Ishikawa (cell line): Measurements from ENCODE around the gene PHF13.

Experiments
- CEBPB ChIP-seq: IDR thresholded peaks from 2 replicates; pipeline ENCODE4 v1.6.1; 2012
- CREB1 ChIP-seq: IDR thresholded peaks from 2 replicates; pipeline ENCODE4 v1.6.1; 2012; ENCODE audit warnings: low read depth
- EGR1 ChIP-seq: IDR thresholded peaks from 2 replicates; pipeline ENCODE4 v1.6.1; 2012
- EP300 ChIP-seq: IDR thresholded peaks from 2 replicates; pipeline ENCODE4 v1.6.1; 2012; ENCODE audit warnings: borderline replicate concordance
- FOXM1 ChIP-seq: IDR thresholded peaks from 2 replicates; pipeline ENCODE4 v1.6.1; 2012; ENCODE audit warnings: low read depth, borderline replicate concordance
- MAX ChIP-seq: IDR thresholded peaks from 2 replicates; pipeline ENCODE4 v1.6.1; 2012
- NFIC ChIP-seq: IDR thresholded peaks from 2 replicates; pipeline ENCODE4 v1.6.1; 2012
- RAD21 ChIP-seq: IDR thresholded peaks from 2 replicates; pipeline ENCODE4 v1.6.1; 2012; ENCODE audit warnings: low read depth
- REST ChIP-seq: IDR thresholded peaks from 2 replicates; pipeline ENCODE4 v1.6.1; 2012; ENCODE audit warnings: low read depth, mild to moderate bottlenecking
- TAF1 ChIP-seq: IDR thresholded peaks from 2 replicates; pipeline ENCODE4 v1.6.1; 2012; ENCODE audit warnings: low read depth, mild to moderate bottlenecking
- TCF12 ChIP-seq: IDR thresholded peaks from 2 replicates; pipeline ENCODE4 v1.6.1; 2012; ENCODE audit warnings: low read depth
- TEAD4 ChIP-seq: IDR thresholded peaks from 2 replicates; pipeline ENCODE4 v1.6.1; 2012
- USF1 ChIP-seq: IDR thresholded peaks from 2 replicates; pipeline ENCODE4 v1.6.1; 2012
- YY1 ChIP-seq: IDR thresholded peaks from 2 replicates; pipeline ENCODE4 v1.6.1; 2012; ENCODE audit warnings: low read depth
- ZBTB7A ChIP-seq: IDR thresholded peaks from 2 replicates; pipeline ENCODE4 v1.6.1; 2012; ENCODE audit warnings: low read depth

PHF13 gene

GRCh38 chr1:6635910-6636760, 22.6 kb downstream of the PHF13 start:
- TF ChIP-seq CEBPB: no peak
- no peak for TF ChIP-seq TCF12
- TF ChIP-seq TAF1: no peak
- no peak for TF ChIP-seq EP300
- TF ChIP-seq REST: no peak
- TF ChIP-seq TEAD4: no peak
- no peak for TF ChIP-seq FOXM1
- TF ChIP-seq YY1: no peak
- TF ChIP-seq MAX: no peak
- no peak for TF ChIP-seq CREB1
- no peak for TF ChIP-seq ZBTB7A
- no peak for TF ChIP-seq EGR1
- no peak for TF ChIP-seq USF1
- no peak for TF ChIP-seq NFIC
- no peak for TF ChIP-seq RAD21

- TF ChIP-seq MAX (no peak), USF1 (no peak), REST (no peak), RAD21 (no peak), EGR1 (no peak), CEBPB (no peak), TEAD4 (no peak), TAF1 (no peak), FOXM1 (no peak), CREB1 (no peak), ZBTB7A (no peak)
These were observed 24.2 kb downstream of the PHF13 start for GRCh38 chr1:6637770-6638169.

GRCh38 chr1:6638226-6638625, 24.7 kb downstream of the PHF13 start:
- TF ChIP-seq EGR1: no peak
- no peak for TF ChIP-seq CEBPB
- TF ChIP-seq FOXM1: no peak

- no peak for TF ChIP-seq YY1
- no peak for TF ChIP-seq MAX
- TF ChIP-seq CREB1: no peak
- no peak for TF ChIP-seq RAD21
- TF ChIP-seq TCF12: no peak
- no peak for TF ChIP-seq FOXM1
- TF ChIP-seq CEBPB: no peak
- no peak for TF ChIP-seq REST
- TF ChIP-seq NFIC: no peak
- TF ChIP-seq USF1: no peak
- TF ChIP-seq EGR1: no peak
- no peak for TF ChIP-seq TEAD4
- no peak for TF ChIP-seq ZBTB7A
- no peak for TF ChIP-seq TAF1
- no peak for TF ChIP-seq EP300
These were observed 31.5 kb downstream of the PHF13 start for GRCh38 chr1:6645018-6645417.
